T-helper 2 cell treated with Interferon-gamma antibody and Interleukin-4, amounts not matched to agents 5 μg/mL and 100 μg/mL, for 36 hours (primary cell): ENCODE data around the gene APCDD1L.

ENCODE experiments used
- DNase-seq: peaks from one replicate; pipeline ENCODE4 v3.0.0; 2021; ENCODE audit warnings: low spot score
- H3K27ac Mint-ChIP-seq: one replicate; pipeline ENCODE4 v1.8.0; 2021; ENCODE audit warnings: mild to moderate bottlenecking, mixed read lengths
- H3K27me3 Mint-ChIP-seq: one replicate; pipeline ENCODE4 v1.8.0; 2021; ENCODE audit warnings: low read depth, mixed read lengths
- H3K36me3 Mint-ChIP-seq: one replicate; pipeline ENCODE4 v1.8.0; 2021; ENCODE audit warnings: low read depth, mixed read lengths
- H3K4me1 Mint-ChIP-seq: one replicate; pipeline ENCODE4 v1.8.0; 2021; ENCODE audit warnings: low read depth, mixed read lengths
- H3K4me3 Mint-ChIP-seq: one replicate; pipeline ENCODE4 v1.8.0; 2022; ENCODE audit warnings: mild to moderate bottlenecking, moderate library complexity, mixed read lengths
- H3K9me3 Mint-ChIP-seq: one replicate; pipeline ENCODE4 v1.8.0; 2021; ENCODE audit warnings: mixed read lengths

The APCDD1L gene

DNA sequence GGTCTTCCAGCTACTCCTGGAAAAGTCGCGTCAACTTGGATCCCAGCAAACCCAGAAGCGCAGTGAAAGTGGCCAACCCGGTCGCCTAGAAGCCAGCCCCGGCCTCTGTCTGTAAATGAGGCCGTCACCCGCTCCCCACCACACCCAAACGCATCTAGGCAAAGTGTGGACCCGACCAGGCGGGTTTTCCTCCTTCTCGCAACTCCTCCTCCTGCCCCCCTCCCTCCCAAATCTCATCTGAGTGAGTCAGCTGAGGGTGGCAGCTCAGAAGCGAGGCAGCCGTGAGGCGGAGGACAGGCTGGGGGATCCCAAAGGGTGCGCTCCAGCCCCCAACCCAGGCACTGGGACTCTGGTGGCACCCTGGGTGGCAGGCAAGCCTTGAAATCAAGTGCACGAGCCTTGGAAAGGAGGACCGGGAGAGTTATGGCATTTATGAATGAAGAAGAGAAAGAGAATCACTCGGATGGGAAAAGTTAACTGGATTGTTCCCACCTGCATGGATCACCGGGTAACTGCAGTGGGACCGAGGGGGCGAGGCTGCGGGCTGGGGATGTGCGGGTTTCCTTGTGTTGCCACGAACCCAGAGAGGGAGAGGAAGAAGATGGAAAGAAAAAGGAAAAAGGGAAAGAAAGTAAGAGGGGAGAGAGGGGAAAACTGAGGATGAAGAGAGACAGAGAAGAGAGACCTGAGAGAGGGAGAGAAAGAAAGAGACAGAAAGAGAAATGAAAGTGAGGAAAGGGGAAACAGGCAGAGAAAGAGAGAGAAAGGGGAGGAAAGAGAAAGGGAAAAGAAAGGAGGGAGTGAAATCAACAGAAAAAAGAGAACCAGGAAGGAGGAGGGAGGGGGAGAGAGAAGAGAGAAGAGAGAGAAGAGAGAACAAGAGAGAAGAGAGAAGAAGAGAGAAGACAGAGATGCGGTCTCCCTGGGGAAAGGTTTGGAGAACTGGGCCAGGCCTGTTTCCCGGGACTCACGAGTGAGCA lies at the start of gene APCDD1L:
Gene APCDD1L (minus strand): TSS at position 167 of the 980 bp plus-strand sequence. CDS start 692 bp downstream, outside the sequence.
- Mint-ChIP-seq H3K4me3 (no peak within 1 kb of the TSS), H3K27ac (peak within 1 kb of the TSS; percentile 37), H3K36me3 (no peaks in the 10 kb centered on the region), H3K9me3 (no peaks in the 10 kb centered on the region), H3K27me3 (peaks cover 37% of the 10 kb centered on the region), H3K4me1 (no peaks in the 10 kb centered on the region)
- DNase-seq: no peak

DNA sequence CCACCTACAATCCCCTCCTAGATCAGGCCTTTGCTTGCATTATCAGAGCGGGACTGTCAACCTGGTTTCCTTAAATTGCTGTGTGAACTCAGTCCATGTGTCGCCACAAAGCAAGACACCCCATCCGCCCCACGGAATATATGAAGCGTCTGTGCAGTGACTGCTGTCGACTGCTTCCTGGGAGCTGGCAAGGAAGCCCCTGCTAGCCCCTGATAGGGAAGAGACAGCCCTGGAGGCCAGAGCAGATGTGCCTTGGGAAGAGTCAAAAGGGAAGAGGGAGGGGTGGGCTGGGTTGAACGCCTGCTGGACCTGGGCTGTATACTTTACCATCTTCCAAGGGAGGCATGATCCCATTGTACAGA lies 44.1 kb upstream of the APCDD1L start:
- Mint-ChIP-seq H3K27ac (no peak overlapping the region), H3K27me3 (peaks cover 15% of the 10 kb centered on the region), H3K9me3 (no peaks in the 10 kb centered on the region), H3K4me3 (no peak overlapping the region), H3K4me1 (no peaks in the 10 kb centered on the region), H3K36me3 (no peaks in the 10 kb centered on the region)
- no peak for DNase-seq

DNA sequence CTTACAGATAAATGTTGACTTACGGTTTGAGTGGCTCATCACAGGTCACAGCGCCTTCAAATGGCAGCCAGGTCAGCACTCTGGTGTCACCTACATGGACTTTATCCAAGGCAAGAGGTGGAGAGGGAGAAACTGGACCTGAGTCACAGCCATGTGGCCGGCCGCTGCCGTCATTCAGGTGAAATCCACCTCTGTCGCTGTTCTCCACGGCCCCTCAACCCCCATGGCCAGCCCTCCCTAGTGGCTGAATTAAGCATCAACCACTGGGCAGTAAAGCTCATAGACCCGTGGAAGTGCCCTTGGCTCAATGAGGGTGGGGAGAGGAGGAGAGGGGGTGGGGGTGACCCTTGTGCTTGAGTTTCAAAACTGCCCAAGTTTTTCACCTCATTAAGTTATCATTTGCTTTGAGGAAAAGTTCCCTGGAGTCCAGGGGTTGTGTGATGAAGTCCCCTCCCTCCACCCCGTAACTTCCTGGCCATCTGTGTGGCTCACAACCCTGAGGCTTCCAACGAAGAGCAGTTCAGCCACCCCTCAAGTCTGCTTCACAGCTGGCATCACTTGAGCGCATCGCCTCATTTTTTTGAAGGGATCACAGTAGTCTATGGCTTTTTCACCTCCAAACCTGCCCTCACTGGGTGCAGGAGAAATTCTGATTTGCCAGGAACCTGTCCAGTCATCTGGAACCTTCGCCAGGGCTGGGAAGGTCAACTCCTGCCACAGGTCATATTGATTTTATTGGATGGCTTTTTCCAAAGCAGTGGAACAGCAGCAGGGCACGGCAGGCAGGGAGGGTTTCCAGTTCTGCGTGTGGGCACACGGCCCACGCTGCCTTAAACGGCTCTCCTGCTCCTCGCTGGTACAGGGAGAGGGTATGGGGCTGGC lies 43.5 kb upstream of the APCDD1L start:
- Mint-ChIP-seq H3K4me3 (no peak overlapping the region), H3K27me3 (peaks cover 18% of the 10 kb centered on the region), H3K4me1 (no peaks in the 10 kb centered on the region), H3K27ac (no peak overlapping the region), H3K36me3 (no peaks in the 10 kb centered on the region), H3K9me3 (no peaks in the 10 kb centered on the region)
- DNase-seq: no peak

DNA sequence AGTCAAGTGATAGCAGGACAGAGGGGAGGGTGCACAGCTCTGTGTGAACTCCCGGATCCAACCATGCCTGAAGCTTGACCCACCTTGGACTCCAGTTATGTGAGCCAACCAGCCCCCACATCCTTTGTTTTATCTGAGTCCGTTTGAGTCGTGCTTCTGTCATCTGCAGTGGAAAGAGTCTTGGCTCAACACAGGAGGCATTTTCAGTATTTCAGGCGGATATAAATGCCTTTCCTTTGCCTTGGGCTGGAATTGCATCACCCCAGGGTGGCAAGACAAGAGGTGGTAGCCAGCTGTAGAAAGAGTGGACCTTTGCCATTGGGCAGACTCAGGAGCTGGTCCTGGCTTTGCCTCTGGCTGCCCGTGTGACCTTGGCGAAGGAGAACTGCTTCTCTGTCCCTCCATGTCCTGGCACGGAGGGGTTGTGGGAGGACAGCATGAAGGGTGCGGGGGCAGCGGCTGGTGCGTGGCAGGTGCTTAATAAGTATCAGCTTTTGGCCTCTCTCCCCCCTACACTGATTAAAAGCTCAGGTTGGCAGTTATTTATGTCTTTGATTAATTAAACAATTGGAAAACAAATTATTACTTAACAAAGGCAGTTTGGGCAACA lies 42.6 kb upstream of the APCDD1L start:
- H3K9me3 Mint-ChIP-seq: no peaks in the 10 kb centered on the region
- H3K27ac Mint-ChIP-seq: no peak overlapping the region
- H3K4me3 Mint-ChIP-seq: no peak overlapping the region
- DNase-seq: no peak
- H3K36me3 Mint-ChIP-seq: no peaks in the 10 kb centered on the region
- no peaks in the 10 kb centered on the region for H3K4me1 Mint-ChIP-seq
- H3K27me3 Mint-ChIP-seq: peaks cover 22% of the 10 kb centered on the region

DNA sequence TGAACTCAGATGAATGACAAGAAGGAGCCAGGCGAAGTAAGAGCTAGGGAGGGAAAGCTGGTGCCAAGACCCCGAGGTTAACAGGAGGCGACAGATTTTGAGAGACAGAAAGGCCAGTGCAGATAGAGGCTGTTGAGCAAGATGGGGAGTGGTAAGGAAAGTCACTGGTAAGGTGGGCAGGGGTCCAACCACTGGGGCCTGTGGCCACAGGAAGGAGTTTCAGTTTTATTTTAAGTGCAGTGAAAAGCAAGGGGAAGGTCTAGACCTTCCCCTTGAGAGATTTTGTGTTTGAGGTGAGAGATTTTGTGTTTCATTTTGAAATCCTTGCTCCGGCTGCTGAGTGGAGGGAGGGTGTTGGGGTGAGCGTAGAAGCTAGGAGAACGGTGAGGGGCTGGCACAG lies 41.8 kb upstream of the APCDD1L start:
- H3K27ac Mint-ChIP-seq: no peak overlapping the region

DNA sequence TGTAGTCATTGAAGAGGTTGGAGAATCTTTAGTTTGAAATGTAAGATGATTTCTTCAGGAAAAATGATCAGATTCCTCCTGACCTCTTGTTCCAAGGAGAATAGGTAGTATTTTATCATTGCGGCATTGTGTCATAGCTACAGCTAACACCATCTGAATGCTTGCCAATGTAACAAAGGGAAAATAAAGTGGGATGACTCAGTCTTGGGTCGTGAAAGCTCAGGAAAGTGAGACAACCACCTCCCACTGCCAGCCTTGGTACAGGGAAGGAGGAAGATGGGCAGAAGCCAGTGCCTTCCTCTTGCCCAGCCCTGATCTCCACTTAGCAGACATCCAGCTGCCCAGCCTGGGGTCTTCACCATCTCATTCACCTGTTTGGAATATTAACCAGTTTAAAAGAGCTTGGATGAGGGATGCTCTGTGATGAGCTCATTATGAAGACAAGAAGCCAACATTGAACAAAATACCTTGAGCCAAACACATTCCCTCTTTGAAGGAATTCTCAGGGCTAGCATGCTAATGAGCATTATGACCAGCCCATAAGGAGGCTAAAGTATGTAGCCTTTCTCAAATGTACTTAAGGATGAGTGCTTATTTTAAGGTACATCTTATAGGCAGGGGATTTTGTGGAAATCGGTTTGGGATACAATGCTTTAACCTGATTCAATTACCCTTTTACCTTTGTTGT lies 40.0 kb upstream of the APCDD1L start:
- no peak for DNase-seq
- Mint-ChIP-seq H3K27me3 (peaks cover 14% of the 10 kb centered on the region), H3K27ac (no peak overlapping the region), H3K4me3 (no peak overlapping the region), H3K4me1 (no peaks in the 10 kb centered on the region), H3K9me3 (no peaks in the 10 kb centered on the region), H3K36me3 (no peaks in the 10 kb centered on the region)

More for the DNA sequence above, 41.8 kb upstream of the APCDD1L start:
- H3K4me3 Mint-ChIP-seq: no peak overlapping the region
- no peaks in the 10 kb centered on the region for H3K4me1 Mint-ChIP-seq
- no peak for DNase-seq
- H3K27me3 Mint-ChIP-seq: peaks cover 22% of the 10 kb centered on the region
- no peaks in the 10 kb centered on the region for H3K9me3 Mint-ChIP-seq
- H3K36me3 Mint-ChIP-seq: no peaks in the 10 kb centered on the region

DNA sequence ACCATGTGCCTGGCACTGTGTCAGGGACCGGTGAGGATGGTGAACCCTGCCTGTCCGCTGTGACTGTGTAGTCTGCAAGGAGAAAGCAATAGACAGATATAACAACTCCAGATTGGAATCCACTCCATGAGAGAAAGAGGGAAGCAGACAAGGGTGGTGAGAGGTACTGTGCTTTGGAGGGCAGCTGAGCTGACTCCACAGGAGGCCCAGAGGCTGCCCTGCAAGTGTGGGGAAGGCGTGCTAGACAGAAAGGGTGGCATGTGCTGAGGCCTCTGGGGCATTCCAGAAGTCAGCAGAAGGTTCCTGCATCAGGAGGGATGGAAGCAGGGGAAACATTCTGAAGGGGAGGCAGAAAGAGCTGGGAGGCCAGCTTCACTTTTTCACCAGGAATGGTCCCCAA lies 39.3 kb upstream of the APCDD1L start:
- Mint-ChIP-seq H3K27me3 (peaks cover 14% of the 10 kb centered on the region), H3K4me1 (no peaks in the 10 kb centered on the region), H3K36me3 (no peaks in the 10 kb centered on the region), H3K4me3 (no peak overlapping the region), H3K9me3 (no peaks in the 10 kb centered on the region), H3K27ac (no peak overlapping the region)
- DNase-seq: no peak

DNA sequence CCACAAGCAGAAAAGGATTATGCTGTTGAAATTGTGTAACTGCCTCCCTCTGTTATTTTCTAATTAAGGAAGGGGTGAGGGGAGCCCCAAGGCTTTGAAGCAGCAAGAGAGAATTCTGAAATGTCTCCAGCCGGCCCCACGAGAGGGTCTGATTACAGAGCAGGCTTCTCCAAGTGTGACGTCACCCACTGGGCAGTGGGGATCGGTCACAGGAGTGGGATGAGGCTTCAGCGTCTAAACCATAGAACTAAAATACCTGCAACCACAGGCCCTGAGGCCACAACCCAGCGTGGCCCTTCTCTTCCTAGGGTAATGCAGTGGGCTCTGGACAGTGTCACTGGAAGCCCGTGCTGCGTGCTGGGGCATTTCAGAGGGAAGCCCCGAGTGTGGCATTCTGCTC lies 38.6 kb upstream of the APCDD1L start:
- DNase-seq: no peak
- Mint-ChIP-seq H3K27me3 (peaks cover 14% of the 10 kb centered on the region), H3K36me3 (no peaks in the 10 kb centered on the region), H3K27ac (no peak overlapping the region), H3K4me3 (no peak overlapping the region), H3K4me1 (no peaks in the 10 kb centered on the region), H3K9me3 (no peaks in the 10 kb centered on the region)

DNA sequence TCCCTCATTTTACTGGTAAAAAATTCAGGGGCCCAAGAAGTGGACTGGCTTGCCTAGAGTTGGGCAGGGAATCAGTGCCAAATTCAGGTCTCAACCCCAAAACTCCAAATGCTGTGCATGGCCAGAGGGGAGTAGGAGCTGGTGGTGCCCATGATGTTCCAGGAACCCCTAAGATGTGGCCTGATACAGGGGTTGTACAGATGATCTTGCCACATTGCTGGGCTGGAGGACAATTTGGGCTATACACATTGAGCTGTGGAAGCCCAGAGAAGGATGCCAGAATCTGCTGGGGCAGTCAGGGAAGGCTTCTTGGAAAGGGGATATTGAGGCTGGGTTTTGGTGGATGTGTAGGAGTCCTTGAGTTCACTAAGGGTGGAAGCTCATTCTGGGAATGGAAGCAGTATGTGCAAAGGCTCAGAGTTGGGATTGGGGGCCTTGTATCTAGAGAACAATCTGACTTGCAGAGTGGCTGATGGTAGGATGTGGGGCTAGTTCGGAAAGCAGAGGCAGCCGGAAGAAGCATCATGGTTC lies 38.0 kb upstream of the APCDD1L start:
- H3K27ac Mint-ChIP-seq: no peak overlapping the region
- no peaks in the 10 kb centered on the region for H3K36me3 Mint-ChIP-seq
- H3K9me3 Mint-ChIP-seq: no peaks in the 10 kb centered on the region
- no peaks in the 10 kb centered on the region for H3K4me1 Mint-ChIP-seq
- DNase-seq: no peak
- no peak overlapping the region for H3K4me3 Mint-ChIP-seq
- peaks cover 14% of the 10 kb centered on the region for H3K27me3 Mint-ChIP-seq

DNA sequence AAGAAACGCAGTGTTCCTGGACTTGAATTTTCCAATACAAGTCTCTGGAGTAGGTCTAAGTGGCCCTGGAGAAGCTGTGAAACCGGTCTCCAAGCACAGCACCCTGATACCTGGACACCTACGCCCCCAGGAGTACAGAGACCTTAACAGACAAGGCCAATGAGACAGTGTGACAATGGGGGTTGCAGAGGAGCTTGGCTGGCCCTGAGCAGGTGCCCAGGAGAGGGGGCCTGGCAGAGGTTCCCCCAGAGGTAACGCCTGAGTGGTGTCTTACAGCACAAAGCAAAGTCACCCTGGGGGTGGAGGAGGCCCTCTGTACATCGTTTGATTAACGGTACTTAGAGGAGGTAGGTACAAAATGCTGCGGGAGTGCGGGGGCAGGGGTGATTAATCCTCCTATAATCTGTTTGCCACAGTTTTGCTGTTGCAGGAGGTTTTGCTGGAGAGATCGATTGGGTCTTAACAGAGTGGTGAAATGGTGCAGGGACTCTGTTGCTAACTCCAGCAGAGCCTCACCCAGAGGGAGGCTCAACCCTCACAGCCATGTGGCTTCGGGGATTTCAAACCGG lies 37.3 kb upstream of the APCDD1L start:
- H3K4me1 Mint-ChIP-seq: no peaks in the 10 kb centered on the region
- H3K27me3 Mint-ChIP-seq: peaks cover 16% of the 10 kb centered on the region
- H3K4me3 Mint-ChIP-seq: no peak overlapping the region
- H3K9me3 Mint-ChIP-seq: no peaks in the 10 kb centered on the region
- H3K36me3 Mint-ChIP-seq: no peaks in the 10 kb centered on the region
- no peak for DNase-seq
- no peak overlapping the region for H3K27ac Mint-ChIP-seq

DNA sequence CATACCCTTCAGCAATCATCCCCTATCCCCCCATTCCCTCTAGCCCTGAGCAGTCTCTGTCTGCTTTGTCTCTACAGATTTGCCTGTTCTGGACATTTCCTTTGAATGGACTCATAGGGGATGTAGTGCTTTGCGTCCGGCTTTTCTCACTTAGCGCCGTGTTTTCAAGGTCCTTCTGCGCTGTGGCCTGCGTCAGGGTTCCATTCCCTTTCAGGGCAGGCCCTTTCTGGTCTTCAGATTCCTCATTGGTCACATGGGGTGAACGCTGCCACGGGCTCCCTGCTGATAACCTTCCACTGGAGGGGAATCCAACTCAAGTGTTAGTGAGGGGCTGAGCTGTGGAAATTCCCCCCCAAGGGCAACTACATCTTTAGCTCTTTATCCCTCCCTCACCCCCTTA lies 36.4 kb upstream of the APCDD1L start:
- Mint-ChIP-seq H3K9me3 (no peaks in the 10 kb centered on the region), H3K27me3 (peaks cover 16% of the 10 kb centered on the region), H3K4me1 (no peaks in the 10 kb centered on the region), H3K4me3 (no peak overlapping the region), H3K36me3 (no peaks in the 10 kb centered on the region), H3K27ac (no peak overlapping the region)
- DNase-seq: no peak

DNA sequence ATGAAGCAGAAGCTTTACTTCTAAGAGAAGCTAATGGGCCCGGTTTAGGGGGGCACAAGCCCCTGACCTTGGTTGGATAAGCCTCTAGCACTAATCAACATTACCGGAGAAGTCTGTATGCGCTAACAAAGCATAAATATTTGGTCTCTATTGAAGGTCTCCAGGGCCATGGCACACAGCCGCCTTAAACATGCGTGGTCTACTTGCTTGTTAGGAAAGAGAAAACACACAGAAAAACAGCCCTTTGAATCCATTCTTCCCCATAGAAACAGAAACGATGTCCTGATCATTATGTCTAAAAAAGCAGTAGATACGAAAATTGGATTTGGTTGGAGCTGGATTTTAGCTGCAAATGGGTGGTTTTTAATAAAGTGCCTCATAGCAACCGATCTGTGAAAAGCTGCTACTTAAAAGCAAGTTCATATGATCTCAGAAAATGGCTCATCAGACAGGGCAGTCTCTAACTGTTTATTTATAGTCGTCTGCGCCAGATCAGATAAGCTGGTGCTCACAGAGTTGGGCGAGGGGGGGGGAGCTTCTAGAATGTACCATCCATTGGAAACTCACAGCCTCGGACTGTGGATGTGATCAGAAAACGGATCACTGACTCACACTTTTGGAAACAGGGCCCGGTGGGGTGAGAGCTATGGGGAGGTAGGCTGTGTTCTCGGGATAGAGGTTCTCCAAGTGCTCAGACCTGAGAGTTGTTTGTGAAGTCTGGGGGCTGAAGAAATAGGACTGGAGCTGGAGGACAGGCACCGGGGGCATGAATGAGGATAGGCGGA lies 35.3 kb upstream of the APCDD1L start:
- DNase-seq: no peak
- no peaks in the 10 kb centered on the region for H3K9me3 Mint-ChIP-seq
- no peaks in the 10 kb centered on the region for H3K4me1 Mint-ChIP-seq
- H3K27me3 Mint-ChIP-seq: peaks cover 16% of the 10 kb centered on the region
- no peak overlapping the region for H3K27ac Mint-ChIP-seq
- H3K36me3 Mint-ChIP-seq: no peaks in the 10 kb centered on the region
- no peak overlapping the region for H3K4me3 Mint-ChIP-seq
